Activated CD4-positive, alpha-beta T cell treated with anti-CD3 and anti-CD28 coated beads, Interleukin-2, Interleukin-4, amounts not matched to agents 100 ng/mL and 50 ng/mL, durations not matched to agents 16 hours and 8 hours (primary cell): ENCODE data around the gene PGD.
"Not testable (repeated sequence)": the region's sequence is repeated elsewhere in the genome, so short reads cannot be mapped to it uniquely, and the experiment has no call there.

ENCODE experiments used
- DNase-seq: peaks from one replicate; pipeline ENCODE4 v3.0.0-alpha.2; 2020; ENCODE audit warnings: low spot score

PGD gene

DNA sequence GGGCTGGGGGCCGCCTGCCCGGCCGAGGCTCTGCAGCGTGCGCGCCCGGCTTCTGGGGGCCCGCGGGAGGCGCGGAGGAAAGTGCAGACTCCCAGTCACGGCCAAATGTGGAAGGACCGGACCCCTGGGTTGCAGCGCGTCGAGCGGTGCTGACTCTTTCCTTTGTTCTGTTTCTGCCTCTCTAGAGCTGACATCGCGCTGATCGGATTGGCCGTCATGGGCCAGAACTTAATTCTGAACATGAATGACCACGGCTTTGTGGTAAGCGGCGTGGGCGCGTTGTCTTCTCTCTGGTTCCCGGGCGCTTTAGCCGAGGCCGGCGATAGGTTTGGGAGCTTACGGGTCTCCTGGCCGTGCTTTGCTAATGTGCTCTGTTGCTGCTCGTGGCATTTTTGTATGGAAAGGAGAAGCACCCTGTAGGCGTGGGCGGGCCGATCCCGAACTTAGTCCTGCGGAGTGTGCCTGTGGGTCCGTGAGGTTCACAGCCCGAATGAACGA, 629 bp downstream of the PGD start:
- DNase-seq = no peak

- no peak for DNase-seq
Observed at GRCh38 chr1:10400013-10400412, 1.1 kb downstream of the PGD start.

DNA sequence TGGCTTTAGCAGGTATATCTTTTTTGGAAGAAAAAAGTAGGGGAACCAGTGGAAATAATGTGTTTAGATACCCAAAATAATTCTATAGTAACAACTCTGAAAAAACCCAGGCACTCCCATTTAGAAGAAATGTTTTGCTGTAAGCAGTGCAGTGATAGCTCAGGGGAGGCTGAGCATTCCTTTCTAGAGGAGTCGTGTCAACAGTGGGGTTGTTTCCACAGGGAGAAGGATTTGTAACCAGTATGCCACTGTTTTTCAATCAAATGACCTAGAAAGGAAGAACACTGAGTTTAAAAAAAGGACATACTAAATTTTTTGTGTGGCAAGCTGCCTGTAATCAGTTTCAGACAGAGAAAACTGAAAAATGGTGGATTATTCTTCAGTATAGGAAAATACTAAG, 2.4 kb downstream of the PGD start:
- no peak for DNase-seq

DNA sequence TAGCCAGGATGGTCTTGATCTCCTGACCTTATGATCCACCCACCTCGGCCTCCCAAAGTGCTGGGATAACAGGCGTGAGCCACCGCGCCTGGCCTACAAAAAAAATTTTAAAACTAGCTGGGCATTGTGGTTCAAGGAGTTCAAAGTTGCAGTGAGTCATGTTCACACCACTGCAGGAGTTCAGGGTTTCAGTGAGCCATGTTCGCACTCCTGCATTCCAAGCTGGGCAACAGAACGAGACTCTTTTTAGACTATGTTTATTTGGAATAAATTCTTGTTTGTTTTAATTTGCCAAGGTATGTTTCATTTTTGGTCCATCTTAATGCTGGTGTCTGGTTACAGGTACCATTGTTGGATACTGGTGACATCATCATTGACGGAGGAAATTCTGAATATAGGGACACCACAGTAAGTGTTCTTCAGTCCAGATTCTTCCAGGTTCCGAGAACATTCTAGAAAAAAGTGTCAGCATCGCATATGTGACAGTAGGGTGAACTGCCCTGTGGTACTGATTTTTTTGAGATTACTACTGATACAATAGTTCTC, 3.9 kb downstream of the PGD start:
- DNase-seq = no peak

GRCh38 chr1:10407201-10407600, 8.3 kb downstream of the PGD start:
- DNase-seq = no peak

DNA sequence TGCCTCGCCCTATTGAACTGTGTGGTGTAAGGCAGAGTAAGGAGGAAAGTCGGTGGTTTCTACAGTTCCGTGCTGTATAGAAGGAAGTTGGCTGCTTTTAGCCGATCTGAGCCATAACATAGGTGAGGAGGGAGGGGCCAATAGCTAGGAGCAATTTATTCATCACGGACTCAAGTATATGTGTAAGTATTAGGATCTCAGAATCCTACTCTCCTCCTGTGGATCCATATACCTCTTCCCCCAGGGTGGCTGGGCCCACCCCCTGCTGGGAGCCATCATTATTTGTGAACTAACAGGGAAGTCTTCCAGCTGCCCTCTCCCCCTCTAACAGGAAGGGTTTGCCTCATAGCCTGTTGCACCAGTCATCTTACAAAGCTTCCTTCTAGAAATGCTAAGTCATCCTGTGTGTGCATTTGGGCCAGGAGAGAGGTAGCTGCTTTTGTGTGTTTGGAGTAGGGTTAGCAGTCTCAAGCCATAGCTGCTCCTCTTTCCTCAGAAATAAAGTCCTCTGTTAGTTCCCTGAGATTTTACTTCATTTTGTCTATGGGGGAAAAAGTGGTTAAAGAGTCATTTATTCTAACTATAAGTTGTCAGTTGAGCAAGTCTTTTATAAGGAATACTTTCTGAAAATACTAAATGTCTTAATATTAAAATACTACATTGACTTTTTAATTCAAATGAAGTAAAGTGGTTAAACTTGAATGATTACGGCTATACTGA, 16.5 kb downstream of the PGD start:
- DNase-seq = peak; percentile 42

DNA sequence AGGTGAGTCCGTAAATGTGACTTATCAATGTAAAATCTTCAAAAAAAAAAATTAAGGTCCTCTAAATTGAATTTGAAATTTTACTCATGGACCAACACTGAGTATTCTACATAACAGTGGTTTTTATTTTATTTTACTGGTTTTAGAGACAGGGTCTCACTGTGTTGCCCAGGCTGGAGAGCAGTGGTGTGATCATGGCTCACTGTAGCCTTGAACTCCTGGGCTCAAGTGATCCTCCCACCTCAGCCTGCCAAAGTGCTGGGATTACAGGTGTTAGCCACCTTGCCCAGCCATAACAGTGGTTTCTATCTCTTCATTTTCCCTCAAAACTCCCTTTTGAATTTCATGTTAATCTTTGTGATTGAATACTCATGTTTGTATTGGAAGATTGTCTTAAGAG, 17.1 kb downstream of the PGD start:
- not testable (repeated sequence) for DNase-seq

- DNase-seq = not testable (repeated sequence)
Observed at GRCh38 chr1:10418741-10419140, 19.9 kb downstream of the PGD start.

DNA sequence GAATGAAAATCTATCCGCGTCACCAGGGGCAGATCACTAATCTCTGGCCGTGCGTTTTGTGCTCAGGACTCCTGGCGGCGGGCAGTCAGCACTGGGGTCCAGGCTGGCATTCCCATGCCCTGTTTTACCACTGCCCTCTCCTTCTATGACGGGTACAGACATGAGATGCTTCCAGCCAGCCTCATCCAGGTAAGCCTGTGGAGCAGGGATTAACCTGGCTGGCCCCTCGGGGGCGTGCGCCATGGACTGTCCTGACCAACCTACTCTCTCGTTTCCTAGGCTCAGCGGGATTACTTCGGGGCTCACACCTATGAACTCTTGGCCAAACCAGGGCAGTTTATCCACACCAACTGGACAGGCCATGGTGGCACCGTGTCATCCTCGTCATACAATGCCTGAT, 20.5 kb downstream of the PGD start:
- no peak for DNase-seq

DNA sequence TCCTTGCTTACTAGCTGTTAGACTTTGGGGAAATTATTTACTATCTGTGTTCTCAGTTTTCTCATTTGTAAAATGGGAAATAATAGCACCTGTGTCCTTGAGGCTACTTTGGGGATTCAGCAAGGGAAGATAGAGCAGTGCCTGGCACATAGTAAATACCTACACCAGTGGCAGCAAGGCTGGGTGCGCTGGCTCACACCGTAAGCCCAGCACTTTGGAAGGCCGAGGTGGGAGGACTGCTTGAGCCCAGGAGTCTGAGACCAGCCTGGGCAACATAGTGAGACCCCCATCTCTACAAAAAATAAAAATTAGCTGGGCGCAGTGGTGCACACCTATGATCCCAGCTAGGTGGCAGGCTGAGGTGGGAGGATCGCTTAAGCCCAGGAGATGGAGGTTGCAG, 22.8 kb downstream of the PGD start:
- no peak for DNase-seq

- no peak for DNase-seq
Observed at GRCh38 chr1:10424034-10424433, 25.2 kb downstream of the PGD start.

DNA sequence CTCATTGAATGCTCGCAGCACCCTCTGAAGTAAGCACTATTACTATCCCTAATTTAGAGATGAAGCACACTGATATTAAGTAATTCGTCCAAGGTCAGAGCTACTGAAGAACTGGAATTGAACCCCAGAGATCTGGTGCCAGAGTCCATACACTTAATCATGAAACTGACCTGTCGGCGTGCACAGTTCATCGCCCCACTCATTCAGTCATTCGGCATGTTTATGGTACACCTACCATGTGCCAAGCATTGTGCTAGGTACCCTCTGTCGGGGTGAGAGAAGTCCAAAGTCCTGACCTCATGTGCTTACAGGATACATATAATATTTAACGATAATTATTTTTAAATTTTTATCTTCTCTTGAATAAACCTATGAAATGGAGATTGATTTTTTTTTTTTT, 25.8 kb downstream of the PGD start:
- no peak for DNase-seq

DNA sequence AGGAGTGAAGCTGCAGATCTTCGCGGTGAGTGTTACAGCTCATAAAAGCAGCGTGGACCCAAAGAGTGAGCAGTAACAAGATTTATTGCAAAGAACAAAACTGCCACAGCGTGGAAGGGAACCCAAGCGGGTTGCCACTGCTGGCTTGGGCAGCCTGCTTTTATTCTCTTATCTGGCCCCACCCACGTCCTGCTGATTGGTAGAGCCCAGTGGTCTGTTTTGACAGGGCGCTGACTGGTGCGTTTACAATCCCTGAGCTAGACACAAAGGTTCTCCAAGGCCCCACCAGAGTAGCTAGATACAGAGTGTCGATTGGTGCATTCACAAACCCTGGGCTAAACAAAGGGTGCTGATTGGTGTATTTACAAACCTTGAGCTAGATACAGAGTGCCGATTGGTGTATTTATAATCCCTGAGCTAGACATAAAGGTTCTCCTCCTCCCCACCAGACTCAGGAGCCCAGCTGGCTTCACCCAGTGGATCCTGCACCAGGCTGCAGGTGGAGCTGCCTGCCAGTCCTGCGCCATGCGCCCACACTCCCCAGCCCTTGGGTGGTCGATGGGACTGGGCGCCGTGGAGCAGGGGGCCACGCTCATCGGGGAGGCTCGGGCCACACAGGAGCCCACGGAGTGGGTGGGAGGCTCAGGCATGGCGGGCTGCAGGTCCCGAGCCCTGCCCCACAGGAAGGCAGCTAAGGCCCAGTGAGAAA, 27.1 kb downstream of the PGD start:
- not testable (repeated sequence) for DNase-seq

DNA sequence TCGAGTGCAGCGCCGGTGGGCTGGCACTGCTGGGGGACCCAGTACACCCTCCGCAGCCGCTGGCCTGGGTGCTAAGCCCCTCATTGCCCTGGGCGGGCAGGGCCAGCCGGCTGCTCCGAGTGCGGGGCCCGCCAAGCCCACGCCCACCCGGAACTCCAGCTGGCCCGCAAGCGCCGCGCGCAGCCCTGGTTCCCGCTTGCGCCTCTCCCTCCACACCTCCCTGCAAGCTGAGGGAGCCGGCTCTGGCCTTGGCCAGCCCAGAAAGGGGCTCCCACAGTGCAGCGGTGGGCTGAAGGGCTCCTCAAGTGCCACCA, 27.6 kb downstream of the PGD start:
- DNase-seq = not testable (repeated sequence)

- DNase-seq = no peak
Observed at GRCh38 chr1:10428984-10429383, 30.1 kb downstream of the PGD start.

DNA sequence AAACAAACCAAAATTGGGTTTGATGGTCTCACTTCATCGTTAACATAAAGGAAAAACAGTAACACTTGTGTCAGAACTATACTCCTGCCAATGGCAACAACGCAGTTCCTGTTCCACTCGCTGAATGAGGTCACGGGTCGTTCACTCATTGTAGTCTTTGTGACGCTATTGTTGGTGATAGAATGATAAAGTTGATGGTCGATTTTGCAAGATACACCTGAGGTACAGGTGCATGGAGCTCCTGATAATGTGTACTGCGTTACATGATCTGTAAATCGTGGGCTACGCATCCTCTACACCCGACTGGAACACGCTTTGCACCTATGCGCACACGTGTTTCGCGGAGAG, 31.0 kb downstream of the PGD start:
- DNase-seq = peak; percentile 41

DNA sequence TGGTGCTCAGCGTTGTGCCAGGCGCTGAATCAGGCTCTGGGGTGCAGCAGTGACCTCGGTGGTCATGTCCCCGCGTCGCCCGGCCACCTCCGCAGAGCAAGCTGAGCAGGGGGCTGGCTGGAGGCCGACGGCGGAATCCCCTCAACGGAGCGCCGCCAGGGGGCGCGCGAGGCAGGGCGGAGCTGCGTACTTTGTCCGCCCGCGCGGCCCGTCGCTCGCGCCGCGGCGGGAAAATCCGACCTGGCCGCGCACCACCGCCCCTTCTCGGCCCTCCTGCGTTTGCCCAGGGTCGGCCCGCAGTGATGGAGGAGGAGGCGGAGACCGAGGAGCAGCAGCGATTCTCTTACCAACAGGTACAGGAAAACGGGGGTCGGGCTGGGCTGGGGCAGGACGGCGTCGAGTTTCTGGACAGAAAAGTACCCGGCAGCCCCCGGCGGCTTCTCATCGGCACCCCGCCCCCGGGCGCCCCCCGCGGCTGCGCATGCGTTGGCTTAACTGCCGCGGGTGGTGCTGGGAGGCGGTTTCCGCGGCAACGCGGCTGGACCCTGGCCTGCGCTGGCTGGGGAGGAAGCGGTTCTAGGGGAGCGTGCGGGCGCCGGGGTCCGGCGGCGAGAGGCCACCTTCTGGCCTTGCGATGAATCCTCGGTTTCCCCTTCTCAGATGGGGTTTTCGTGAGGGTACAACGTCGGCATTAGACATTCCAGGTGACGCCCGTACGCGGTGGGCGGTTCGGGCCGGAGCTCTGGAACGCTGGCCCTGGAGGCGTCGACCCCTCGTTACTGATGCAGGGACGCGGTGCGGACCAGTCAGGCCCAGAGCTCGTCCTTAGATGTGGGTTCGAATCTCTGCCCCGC, 31.6 kb downstream of the PGD start, which contains the start of gene CENPS:
Gene CENPS (plus strand): TSS at position 218 of the 854 bp plus-strand sequence. CDS start 85 bp downstream, at position 303.
- DNase-seq = peak; percentile 92

DNA sequence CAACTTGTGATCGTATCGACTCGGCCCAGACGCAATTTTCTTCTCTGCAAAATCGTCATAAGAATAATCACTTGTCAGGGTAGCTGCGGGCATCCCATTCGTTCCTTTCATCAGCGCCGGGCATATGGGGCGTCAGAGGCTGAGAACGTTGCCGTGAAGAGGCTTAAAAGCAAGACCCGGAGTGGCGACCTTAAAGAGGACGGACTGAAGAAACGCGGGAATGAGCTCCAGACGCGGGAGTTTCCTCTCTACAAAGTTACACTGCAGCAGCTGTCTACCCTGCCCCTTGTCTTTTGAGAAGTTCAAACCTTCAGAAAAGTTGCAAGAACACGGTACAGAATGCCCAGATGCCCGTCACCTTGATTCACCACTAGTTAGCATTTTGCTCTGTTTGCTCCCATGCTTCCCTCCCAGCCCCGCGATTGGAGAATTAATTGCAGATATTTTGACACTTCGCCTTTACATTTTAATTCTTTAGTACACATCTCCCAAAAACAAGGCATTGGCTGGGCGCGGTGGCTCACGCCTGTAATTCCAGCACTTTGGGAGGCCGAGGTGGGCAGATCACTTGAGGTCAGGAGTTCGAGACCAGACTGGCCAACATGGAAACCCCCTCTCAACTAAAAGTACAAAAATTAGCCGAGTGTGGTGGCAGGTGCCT, 32.3 kb downstream of the PGD start:
- peak; percentile 11 for DNase-seq

DNA sequence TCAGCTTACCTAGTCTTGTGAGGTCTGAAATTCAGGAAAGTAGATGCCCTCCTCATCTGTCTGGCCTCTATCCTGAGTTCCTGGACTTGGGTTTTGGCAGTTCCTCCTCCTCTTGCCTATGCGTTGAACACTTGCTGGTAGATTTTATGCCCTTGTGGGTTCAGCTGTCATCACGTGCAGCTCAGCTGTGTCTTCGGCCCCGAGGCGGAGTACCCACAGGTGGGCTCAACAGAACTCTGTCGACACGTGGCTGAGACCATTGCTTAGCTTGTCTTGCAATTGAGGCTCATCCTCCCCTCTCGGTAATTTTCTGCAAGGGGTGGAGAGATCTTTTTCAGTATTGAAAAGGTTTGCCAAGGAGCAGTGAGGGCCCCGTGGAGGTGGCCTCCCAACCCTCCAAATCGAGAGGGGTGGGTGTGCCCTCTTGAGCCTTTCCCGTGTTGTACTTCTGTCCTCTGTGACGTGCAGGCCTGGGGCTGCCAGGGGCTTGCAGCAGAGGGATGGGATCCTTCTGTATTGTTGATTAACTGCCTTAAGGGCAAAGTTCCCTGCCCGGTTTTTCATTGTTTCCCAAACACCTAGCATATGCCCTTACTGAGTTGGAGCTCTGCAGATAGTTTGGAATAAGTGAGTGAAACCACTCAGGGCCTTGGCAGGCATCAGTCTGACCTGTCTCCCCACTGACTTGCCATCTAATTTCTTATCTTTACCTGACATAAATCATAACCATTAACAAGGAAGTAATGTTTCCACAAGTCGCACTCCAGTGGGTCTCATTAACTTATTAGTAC, 34.2 kb downstream of the PGD start:
- no peak for DNase-seq

- no peak for DNase-seq
Observed at GRCh38 chr1:10433790-10434189, 34.9 kb downstream of the PGD start.

GRCh38 chr1:10434590-10434989, 35.7 kb downstream of the PGD start:
- DNase-seq = no peak
